Head of caudate nucleus (tissue), 42 donors: ENCODE measurements around the gene TMEM253.

Experiments used
- DNase-seq, 42 donors: peaks; one replicate each; pipeline versions ENCODE4 v3.0.0 to v3.0.0-alpha.2; 2020 to 2021; ENCODE audit warnings: mixed read lengths in 7 of 42
- intact Hi-C: fragments of 100-400 bp; cut with DNase I; formaldehyde crosslinking; loops from one replicate; pipeline ENCODE4 v1.15.0; 2022

The TMEM253 gene

GRCh38 chr14:21100931-21101330 is at the start of gene TMEM253:
TMEM253 (plus strand) TSS chr14:21101066; CDS start chr14:21101344, 278 bp downstream.
- no peak for DNase-seq
- intact Hi-C loops: loop anchor here (10.0 kb wide), 3 partner anchors 246 to 454 kb away; no protein-coding TSS in a partner anchor

GRCh38 chr14:21053184-21054122 is 47.4 kb upstream of the TMEM253 start:
- intact Hi-C loops: no loop called here
- DNase-seq: no peak

DNA sequence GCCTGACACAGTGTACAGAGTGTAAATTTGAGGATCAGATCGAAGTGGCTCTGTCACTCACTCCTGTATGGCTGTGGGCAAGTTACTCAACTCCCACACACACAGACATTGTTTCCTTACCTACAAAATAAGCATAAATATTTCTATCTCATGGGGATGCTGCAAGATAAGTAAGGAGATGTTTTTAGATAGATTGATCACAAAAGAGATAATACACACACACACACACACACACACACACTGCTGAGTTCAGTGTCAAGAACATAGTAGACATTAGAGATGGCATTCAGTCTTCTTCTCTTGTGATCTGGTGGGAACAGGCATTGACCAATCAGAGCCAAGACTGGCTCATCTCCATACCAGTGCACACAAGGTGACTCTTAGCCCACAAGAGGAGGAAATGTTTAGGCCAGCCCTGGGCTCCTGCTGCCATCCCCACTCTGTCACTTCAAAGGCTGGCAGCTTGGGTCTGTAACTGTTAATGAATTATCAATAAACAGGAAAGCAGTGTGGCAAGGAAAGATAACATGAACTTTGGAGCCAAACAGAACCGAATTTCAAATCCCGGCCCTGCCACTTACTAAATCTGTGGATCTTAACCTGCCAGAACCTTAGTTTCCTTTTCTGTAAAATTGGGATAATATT is 46.6 kb upstream of the TMEM253 start:
- intact Hi-C loops: no loop called here
- no peak for DNase-seq

DNA sequence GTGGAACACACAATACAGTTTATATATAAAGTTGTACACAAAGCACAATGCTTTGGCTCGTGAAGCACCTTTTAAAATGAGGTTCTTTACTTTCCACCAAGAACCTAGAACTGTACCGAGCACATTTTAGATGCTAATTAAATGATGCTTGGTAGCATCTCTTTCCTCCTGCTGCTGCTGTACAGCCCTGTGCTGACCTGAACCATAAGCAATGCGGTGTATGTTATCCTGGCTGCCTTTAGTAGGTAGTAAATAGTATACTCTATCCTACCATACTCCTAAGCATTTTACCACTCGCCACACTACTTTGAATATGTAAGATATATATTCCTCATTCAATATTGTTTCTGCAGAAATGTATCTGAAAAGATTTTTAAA is 46.1 kb upstream of the TMEM253 start:
- no peak for DNase-seq
- intact Hi-C loops: no loop called here

DNA sequence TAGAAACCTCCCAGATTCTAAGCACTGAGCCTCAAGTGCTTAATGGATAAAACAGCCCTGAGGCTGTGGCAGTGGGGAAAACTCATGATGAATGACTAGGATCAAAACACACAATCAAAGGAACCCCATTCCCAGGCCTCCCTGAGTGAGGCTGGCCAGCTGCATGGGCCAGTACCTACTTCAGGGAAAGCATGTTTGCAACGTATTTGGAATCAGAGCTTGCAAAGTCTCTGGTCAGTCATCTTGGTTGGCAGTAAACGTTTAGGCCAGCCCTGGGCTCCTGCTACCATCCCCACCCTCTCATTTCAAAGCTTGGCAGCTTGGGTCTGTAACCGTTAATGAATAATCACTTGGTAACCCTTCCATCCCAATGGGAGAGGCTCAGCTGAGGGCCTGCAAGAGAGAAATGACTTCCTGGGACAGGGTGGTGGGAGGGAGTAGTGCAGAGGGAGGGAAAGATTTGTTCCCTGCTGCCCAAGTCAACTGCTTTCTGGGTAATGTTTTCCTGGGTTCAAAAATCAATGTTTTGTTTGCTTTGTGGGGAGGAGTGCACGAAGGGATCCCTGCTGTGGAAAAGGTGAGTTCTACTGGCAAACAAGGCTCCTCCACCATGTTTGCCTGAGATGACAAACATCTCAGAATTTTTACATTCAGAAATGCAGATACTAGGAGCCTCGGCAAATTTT is 45.3 kb upstream of the TMEM253 start:
- intact Hi-C loops: no loop called here

GRCh38 chr14:21056520-21057163 is 44.2 kb upstream of the TMEM253 start:
- intact Hi-C loops: no loop called here
- DNase-seq: no peak

More for the DNA sequence above, 45.3 kb upstream of the TMEM253 start:
- DNase-seq: no peak

DNA sequence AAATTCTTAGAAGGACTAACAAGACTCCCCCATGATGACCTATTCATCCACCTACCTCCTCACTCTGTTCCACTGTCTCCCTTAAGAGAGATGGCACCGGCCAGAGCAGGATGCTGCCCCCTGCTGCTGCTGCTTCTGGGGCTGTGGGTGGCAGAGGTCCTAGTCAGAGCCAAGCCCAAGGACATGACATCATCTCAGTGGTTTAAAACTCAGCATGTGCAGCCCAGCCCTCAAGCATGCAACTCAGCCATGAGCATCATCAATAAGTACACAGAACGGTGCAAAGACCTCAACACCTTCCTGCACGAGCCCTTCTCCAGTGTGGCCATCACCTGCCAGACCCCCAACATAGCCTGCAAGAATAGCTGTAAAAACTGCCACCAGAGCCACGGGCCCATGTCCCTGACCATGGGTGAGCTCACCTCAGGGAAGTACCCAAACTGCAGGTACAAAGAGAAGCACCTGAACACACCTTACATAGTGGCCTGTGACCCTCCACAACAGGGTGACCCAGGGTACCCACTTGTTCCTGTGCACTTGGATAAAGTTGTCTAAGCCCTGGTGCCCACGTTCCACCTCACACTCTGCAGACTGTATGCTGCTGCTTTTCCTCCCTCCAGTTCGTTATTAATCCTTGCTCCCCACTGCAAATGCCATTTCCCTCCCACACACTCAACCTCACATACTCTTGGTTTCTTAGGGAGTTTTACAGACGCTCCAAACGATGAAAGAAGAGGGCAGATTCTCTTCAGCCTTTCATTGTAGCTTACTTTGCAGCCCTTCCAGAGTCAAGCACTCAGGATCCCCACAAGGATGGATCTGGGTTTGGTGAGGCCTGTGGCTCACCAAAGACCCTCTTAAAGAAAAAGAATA is 42.8 kb upstream of the TMEM253 start, which contains the start of gene RNASE8:
Gene RNASE8 (plus strand): TSS at position 20 of the 873 bp plus-strand sequence. CDS start 71 bp downstream, at position 91.
- intact Hi-C loops: no loop called here
- no peak for DNase-seq

DNA sequence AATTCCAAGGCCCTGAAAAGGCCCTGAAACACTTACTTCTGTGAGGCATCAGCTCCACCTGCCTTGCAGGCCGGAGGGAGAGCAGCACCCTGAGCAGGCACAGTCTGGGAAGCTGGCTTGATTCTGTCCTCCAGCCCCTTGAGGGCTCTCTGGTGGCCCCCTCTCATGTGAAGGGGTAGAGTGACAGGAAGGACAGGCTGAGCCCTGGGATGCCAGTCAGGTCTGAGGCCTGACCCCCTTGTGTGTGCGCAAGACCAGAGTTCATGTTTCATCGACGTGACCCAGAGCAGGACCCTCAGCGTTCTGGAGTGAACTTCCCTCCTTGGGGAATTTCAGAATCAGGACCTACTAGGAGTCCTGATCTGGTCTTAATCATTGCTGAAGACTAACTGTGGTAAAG is 42.0 kb upstream of the TMEM253 start:
- intact Hi-C loops: no loop called here
- DNase-seq: no peak

- intact Hi-C loops: no loop called here
- peak in 25 of 42 donors; percentile 7 to 66 (median 40) for DNase-seq
These were observed 40.8 kb upstream of the TMEM253 start for GRCh38 chr14:21059842-21060613.

DNA sequence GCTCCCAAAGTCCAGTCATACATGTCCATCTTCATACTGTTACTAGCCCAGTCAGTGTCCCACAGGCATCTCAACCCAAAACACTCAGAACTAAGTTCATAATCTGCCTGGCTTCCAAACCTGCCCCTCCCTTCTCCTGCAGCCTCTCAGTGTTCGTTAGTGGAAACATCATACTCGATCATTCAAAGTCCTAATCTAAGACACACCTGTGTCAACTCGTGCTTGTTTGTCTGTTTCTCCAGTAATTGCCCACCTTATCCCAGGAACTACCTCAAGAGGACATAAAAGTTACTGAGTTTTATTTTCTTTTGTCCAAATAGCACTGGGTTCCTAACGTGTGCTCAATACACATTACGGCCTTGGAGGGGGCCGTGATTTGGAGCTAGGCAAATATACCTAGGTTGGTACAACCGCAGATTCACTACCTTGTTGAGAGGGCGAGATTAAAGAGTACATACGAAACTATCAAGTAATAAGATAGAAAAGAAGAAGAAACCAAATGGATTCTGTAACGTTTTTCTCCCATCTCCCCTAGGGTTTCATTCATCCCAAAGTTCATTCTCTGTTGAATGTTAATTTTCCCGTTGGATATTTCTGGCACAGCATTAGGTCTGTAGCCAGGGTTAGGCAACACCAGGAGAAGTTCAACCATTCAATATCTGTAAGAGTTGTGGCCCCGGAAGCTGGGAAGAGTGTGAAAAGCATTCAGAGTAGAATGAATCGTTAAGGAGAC is 40.1 kb upstream of the TMEM253 start:
- intact Hi-C loops: no loop called here
- DNase-seq: no peak

DNA sequence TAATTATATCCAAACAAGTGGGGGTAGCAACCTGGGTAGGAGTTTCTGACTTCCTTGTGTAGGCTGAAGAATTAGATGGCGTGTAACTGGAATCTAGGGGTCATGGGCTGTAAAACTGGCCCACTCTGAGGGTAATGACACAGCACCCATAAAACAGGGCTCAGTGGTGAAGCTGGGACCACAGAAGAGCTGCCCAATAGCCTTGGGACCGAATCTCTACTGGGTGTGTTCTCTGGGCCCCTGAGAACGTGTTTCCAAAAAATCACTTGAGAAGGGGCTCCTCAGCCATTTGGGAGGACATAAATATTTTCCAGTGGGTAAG is 39.6 kb upstream of the TMEM253 start:
- intact Hi-C loops: no loop called here
- no peak for DNase-seq

DNA sequence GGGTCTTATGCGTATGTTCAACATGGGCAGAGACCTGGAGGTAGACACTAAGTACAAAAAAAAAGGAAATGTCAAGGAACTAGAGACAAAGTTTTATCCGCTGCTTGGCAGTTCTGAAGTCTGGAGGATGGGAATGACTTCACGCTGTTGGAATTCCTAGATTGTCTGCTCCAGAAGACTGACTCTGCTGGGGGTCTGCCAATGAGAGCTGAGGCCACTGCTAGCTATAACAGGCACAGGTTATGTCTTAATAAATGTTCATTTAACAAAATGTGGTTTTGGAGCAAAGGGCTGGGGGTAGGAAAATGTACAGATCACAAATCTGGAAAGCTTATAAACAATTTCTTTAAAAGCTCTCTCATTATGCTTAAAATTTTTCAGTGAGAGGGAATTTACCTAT is 37.4 kb upstream of the TMEM253 start:
- intact Hi-C loops: no loop called here
- DNase-seq: no peak

- intact Hi-C loops: no loop called here
- peak in 1 of 42 donors; percentile 16 for DNase-seq
These were observed 33.9 kb upstream of the TMEM253 start for GRCh38 chr14:21066882-21067502.

DNA sequence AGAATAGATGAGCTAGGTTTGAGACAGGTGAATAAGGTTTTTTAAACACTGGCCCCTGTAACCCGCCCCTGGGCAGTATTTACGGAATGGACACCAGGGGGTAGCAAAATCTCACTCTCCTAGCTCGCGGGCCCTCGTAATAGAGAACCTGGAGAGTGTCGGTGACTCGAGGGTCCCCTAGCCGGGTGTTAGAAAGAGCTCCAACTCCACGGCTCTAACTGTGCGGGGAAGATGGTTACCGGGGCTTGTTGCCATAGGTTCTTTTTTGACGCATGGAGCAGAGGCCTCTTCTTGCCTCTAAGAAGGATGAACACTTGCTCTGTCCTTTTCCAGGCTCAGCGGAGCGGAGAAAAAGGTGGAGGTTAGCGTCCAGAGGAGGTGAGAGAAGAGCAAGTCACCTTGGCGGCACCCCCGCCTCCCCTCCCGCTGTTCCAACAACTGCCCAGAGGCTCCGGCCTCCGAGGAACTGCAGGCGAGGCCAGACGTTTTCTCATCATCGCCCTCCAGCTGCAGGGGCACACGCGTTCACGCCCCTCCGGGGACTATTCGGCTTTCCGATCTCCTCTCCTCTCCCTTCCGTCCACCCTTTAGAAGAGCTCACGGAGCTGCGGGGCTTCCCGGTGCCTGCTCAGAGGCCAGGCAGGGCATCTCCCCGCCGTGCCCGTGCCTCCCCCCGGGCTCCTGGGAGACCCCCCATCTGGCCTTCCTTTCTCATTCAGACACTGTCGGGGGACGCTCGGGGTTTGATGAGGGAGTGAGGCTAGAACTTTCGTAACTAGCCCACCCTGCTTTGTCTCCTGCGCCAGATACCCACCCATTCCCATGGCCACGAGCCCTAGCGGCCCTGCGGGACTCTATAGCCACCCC is 32.1 kb upstream of the TMEM253 start:
- peak in 39 of 42 donors; percentile 32 to 86 (median 64) for DNase-seq
- intact Hi-C loops: no loop called here

- intact Hi-C loops: no loop called here
- peak in 41 of 42 donors; percentile 53 to 90 (median 73) for DNase-seq
These were observed 31.3 kb upstream of the TMEM253 start for GRCh38 chr14:21069388-21070082.
